HG03280 (cell line): ENCODE data around the gene TNFAIP8.
A peak's percentile ranks its signal among the peaks of the same experiment; 100 is the strongest.
"Not testable (repeated sequence)": the region's sequence is repeated elsewhere in the genome, so short reads cannot be mapped to it uniquely, and the experiment has no call there.

Source experiments
- ATAC-seq: cut with Tn5 transposase; IDR thresholded peaks from one replicate; pipeline ENCODE4 v1.9.1; 2021; ENCODE audit warnings: mild to moderate bottlenecking, moderate library complexity; ENCODE audit not compliant: unreplicated experiment

Gene TNFAIP8

GRCh38 chr5:119412279-119413227 lies 56.7 kb downstream of the TNFAIP8 start:
- ATAC-seq, result no peak

DNA sequence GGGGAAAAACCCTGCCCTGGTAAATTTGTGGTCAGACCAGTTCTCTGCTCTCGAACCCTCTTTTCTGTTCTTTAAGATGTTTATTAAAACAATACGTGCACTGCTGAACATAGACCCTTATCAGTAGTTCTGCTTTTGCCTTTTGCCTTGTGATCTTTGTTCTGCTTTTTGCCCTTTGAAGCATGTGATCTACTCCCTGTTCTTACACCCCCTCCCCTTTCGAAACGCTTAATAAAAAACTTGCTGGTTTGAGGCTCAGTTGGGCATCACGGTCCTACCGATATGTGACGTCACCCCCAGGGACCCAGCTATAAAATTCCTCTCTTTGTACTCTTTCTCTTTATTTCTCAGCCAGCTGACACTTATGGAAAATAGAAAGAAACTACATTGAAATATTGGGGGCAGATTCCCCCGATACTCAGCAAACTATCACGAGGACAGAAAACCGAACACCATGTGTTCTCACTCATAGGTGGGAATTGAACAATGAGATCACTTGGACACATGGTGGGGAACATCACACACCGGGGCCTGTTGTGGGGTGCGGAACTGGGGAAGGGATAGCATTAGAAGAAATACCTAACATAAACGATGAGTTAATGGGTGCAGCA lies 58.4 kb downstream of the TNFAIP8 start:
- ATAC-seq, result not testable (repeated sequence)

GRCh38 chr5:119417891-119418605 lies 62.2 kb downstream of the TNFAIP8 start:
- ATAC-seq, result no peak

- peak; percentile 59 for ATAC-seq
These were observed 62.8 kb downstream of the TNFAIP8 start for GRCh38 chr5:119418606-119419100.

GRCh38 chr5:119420169-119420568 lies 64.3 kb downstream of the TNFAIP8 start:
- ATAC-seq, result no peak

DNA sequence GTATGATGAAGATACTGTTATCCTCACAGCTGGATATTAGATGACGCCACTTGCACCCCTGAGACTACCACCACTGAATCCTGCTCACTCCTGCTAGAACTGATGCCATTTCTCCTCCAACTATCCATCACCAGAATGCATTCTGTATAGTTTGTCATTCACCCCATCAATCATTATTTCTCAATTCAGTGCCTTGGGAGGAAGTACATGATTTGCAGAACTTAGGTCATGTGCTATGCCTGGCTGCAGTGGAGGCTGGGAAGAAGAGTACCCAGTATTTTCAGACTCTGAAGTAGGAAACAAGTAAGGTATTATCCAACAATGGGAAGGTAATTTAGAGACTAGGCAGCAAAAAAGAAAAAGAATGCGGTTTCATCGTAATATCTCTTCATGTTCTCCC lies 70.2 kb downstream of the TNFAIP8 start:
- ATAC-seq, result no peak

- ATAC-seq, result no peak
These were observed 71.2 kb downstream of the TNFAIP8 start for GRCh38 chr5:119427060-119427459.

GRCh38 chr5:119427596-119427995 lies 71.8 kb downstream of the TNFAIP8 start:
- not testable (repeated sequence) for ATAC-seq

- not testable (repeated sequence) for ATAC-seq
These were observed 72.3 kb downstream of the TNFAIP8 start for GRCh38 chr5:119428166-119428565.

GRCh38 chr5:119428574-119428973 lies 72.8 kb downstream of the TNFAIP8 start:
- ATAC-seq, result not testable (repeated sequence)

GRCh38 chr5:119432674-119433237 lies 76.9 kb downstream of the TNFAIP8 start:
- not testable (repeated sequence) for ATAC-seq

DNA sequence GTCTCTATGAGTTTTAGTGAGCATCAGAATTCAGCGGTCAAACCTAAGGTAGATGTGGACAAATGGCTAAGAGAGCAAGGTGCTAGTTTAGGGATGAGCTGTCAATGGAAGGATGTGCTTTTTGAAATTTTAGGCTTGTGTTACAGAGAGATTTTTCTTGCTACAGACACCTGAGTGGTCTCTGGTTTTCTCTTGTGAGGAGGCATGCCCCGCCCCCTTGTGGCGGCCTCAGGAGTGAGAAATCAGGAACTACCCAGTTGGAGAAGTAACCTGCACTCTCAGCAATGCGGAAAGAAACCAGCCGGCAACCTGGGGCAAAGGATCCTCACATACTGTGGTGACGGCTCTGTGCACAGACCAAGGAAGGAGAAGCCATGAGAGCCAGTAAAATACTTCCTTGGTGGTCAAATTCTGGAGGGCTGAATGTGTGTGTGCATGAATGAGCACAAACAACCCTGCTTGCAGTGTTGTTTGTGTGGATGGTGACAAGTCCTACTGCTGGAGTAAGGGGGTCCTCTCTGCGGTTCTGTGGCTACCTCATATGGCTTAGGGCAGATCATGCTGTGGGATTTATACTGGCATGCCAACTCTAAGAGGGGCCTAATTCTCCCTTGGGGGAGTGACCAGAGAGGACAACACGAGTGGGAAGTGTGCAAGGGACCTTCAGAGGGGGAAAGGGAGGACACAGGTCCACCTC lies 79.8 kb downstream of the TNFAIP8 start:
- ATAC-seq, result peak; percentile 87

DNA sequence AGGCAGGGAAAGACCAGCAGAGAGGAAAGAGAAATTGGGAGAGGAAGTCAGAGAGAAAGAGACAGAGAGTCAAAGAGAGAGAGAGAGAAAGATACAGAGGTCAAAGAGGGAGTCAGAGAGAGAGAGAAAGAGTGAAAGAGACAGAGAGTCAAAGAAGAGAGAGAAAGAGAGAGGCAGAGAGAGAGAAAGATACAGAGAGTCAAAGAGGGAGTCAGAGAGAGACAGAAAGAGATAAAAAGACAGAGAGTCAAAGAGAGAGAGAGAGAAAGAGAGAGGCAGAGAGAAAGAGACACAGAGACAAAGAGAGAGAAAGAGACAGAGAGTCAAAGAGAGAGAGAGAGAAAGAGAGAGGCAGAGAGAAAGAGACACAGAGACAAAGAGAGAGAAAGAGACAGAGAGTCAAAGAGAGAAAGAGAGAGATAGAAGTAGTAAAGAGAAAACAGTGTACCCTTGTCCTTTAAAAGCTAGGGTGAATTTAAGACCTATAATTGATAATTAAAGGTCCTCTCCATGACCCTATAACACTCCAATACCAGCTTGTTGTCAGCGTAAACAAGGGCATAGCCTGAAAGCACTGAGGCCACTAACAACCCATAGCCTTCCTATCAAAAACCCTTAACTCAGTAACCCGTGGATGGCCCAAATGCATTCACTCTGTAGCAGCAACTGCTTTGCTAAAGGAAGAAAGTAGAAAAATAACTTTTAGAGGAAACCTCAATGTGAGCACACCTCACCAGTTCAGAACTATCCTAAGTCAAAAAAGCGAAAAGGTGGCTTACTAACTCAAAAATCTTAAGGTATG lies 82.2 kb downstream of the TNFAIP8 start:
- not testable (repeated sequence) for ATAC-seq

GRCh38 chr5:119438587-119438917 lies 82.7 kb downstream of the TNFAIP8 start:
- ATAC-seq, result not testable (repeated sequence)

- no peak for ATAC-seq
These were observed 83.4 kb downstream of the TNFAIP8 start for GRCh38 chr5:119439140-119439631.

GRCh38 chr5:119439632-119440031 lies 83.8 kb downstream of the TNFAIP8 start:
- ATAC-seq, result not testable (repeated sequence)

- ATAC-seq, result not testable (repeated sequence)
These were observed 88.8 kb downstream of the TNFAIP8 start for GRCh38 chr5:119444643-119445042.

GRCh38 chr5:119445544-119445943 lies 89.7 kb downstream of the TNFAIP8 start:
- ATAC-seq, result no peak
